Lung (tissue), 12 donors: ENCODE results near the gene PRLR. TPM values are rescaled to one million over a fixed set of nuclear protein-coding genes. Genes with fewer than 3 reads are reported as not detected.

Experiments
- ATAC-seq: fragments of 200-7000 bp; cut with Tn5 transposase; one replicate; pipeline ENCODE4 v1.9.1; 2020; ENCODE audit warnings: moderate number of reproducible peaks; ENCODE audit not compliant: insufficient read depth, low FRiP score
- DNase-seq, 3 donors: peaks; one replicate each; pipeline ENCODE4 v3.0.0-alpha.2; 2013 to 2017
- H3K27ac ChIP-seq, 2 donors: one replicate each; pipeline ENCODE4 v1.5.1; 2013; ENCODE audit warnings: mild to moderate bottlenecking in 2 of 2, moderate library complexity in 2 of 2, control low read depth in 1 of 2, inconsistent platforms in 1 of 2, low read depth in 1 of 2, low read length in 1 of 2
- H3K27me3 ChIP-seq, 3 donors: one replicate each; pipeline ENCODE4 v1.5.1; 2013; ENCODE audit warnings: low read length in 2 of 3; ENCODE audit not compliant: control insufficient read depth in 3 of 3, insufficient read depth in 3 of 3
- H3K36me3 ChIP-seq, 4 donors: one replicate each; pipeline ENCODE4 v1.5.1; 2013; ENCODE audit warnings: low read length in 4 of 4, mild to moderate bottlenecking in 1 of 4, moderate library complexity in 1 of 4; ENCODE audit not compliant: control insufficient read depth in 4 of 4, insufficient read depth in 4 of 4
- H3K4me1 ChIP-seq, 5 donors: one replicate each; pipeline ENCODE4 v1.5.1; 2013; ENCODE audit warnings: low read length in 5 of 5, mild to moderate bottlenecking in 2 of 5, moderate library complexity in 1 of 5; ENCODE audit not compliant: control insufficient read depth in 5 of 5, insufficient read depth in 5 of 5
- H3K4me3 ChIP-seq: one replicate; pipeline ENCODE4 v1.5.1; 2013; ENCODE audit warnings: mild to moderate bottlenecking, control low read depth, moderate library complexity
- H3K9ac ChIP-seq, 2 donors: one replicate each; pipeline ENCODE4 v1.5.1; 2013; ENCODE audit warnings: low read length in 2 of 2, control low read depth in 1 of 2; ENCODE audit not compliant: insufficient read depth in 1 of 2
- H3K9me3 ChIP-seq, 4 donors: one replicate each; pipeline ENCODE4 v1.5.1; 2013; ENCODE audit warnings: low read length in 3 of 4, mild to moderate bottlenecking in 1 of 4, moderate library complexity in 1 of 4; ENCODE audit not compliant: control insufficient read depth in 4 of 4, insufficient read depth in 3 of 4
- CTCF ChIP-seq: IDR thresholded peaks from 2 replicates; pipeline ENCODE4 v1.5.1; 2012; ENCODE audit warnings: mild to moderate bottlenecking; ENCODE audit errors: control extremely low read depth, extremely low read depth
- WGBS, 2 donors: extraction: QIAGEN DNeasy Blood & Tissue Kit; methylation state at CpG; one replicate each; pipeline ENCODE4 v1.1.7; 2013; 5-methylcytosine and 5-hydroxymethylcytosine counted together
- polyA plus RNA-seq, 2 donors: library from polyadenylated mRNA; stranded (reverse); fragments of 200-250 nt; gene quantifications; one replicate each; pipeline ENCODE4 v1.2.1, GENCODE V29; 2013
- total RNA-seq, 2 donors: library from RNA; depleted of rRNA in 1 of 2; stranded (reverse); fragments of >200 nt in 1 of 2; gene quantifications; one replicate each; pipeline ENCODE4 v1.2.1, GENCODE V29; 2014 to 2021
- donor health status: control.
- donor health status: control.
- donor health status: Bipolar disorder and iron deficiency.
- donor health status: healthy.
- donor health status: DM: yes; HTN: yes; CAD: no.

PRLR gene
- total and polyA plus RNA-seq, 4 donors = 0.02 to 3.4 (median 0.76) TPM

- 89 to 96% methylated on average over 4 of the region's 4 CpGs for WGBS, 2 donors
- Histone ChIP-seq H3K4me1 (peaks cover 0 to 10% (median 0%) of the 10 kb centered on the region in 5 donors), H3K9ac (no peak overlapping the region), H3K36me3 (no peaks in the 10 kb centered on the region), H3K4me3 (no peak overlapping the region), H3K27me3 (no peaks in the 10 kb centered on the region), H3K9me3 (no peaks in the 10 kb centered on the region), H3K27ac (no peak overlapping the region)
- TF ChIP-seq CTCF = no peak
- ATAC-seq (no peak), DNase-seq (no peak)
These were observed 166.9 kb downstream of the PRLR start for GRCh38 chr5:35063414-35063813.

GRCh38 chr5:35061211-35061770 is 169.0 kb downstream of the PRLR start:
- WGBS, 2 donors = 82 to 89% methylated on average over 2 of the region's 2 CpGs
- no peak overlapping the region for H3K9ac ChIP-seq
- H3K27ac ChIP-seq = no peak overlapping the region
- no peaks in the 10 kb centered on the region for H3K27me3 ChIP-seq
- peak in 2 of 3 donors; percentile 43 to 78 for DNase-seq
- no peaks in the 10 kb centered on the region for H3K36me3 ChIP-seq
- no peak for TF ChIP-seq CTCF
- no peak for ATAC-seq
- no peak overlapping the region for H3K4me3 ChIP-seq
- H3K9me3 ChIP-seq = no peaks in the 10 kb centered on the region
- peaks cover 0 to 10% (median 0%) of the 10 kb centered on the region in 5 donors for H3K4me1 ChIP-seq

DNA sequence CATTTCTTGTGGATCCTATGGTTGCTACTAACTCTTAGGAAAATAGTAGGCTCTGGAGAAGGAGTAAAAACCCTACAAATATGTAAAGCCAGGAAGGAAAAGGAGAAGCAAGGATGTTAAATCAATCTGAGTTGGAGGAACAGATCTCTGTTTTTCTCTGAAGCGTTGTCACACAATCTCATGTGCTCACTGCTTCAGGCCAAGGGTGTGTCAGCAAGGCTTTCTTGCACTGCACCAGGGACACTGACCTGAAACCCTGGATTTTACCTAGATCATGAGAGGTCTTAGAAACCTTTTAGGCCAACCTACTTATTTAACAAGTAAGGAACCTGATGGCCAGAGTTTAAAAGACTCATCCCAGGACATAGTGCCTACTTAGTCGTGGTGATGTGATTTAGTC is 170.1 kb downstream of the PRLR start:
- no peak for DNase-seq
- TF ChIP-seq CTCF = no peak
- H3K9ac ChIP-seq = no peak overlapping the region
- no peak overlapping the region for H3K27ac ChIP-seq
- no peaks in the 10 kb centered on the region for H3K9me3 ChIP-seq
- H3K27me3 ChIP-seq = no peaks in the 10 kb centered on the region
- no peaks in the 10 kb centered on the region for H3K36me3 ChIP-seq
- no peak for ATAC-seq
- H3K4me3 ChIP-seq = no peak overlapping the region
- peaks cover 0 to 10% (median 0%) of the 10 kb centered on the region in 5 donors for H3K4me1 ChIP-seq
- 82 to 85% methylated on average over 2 of the region's 2 CpGs for WGBS, 2 donors

DNA sequence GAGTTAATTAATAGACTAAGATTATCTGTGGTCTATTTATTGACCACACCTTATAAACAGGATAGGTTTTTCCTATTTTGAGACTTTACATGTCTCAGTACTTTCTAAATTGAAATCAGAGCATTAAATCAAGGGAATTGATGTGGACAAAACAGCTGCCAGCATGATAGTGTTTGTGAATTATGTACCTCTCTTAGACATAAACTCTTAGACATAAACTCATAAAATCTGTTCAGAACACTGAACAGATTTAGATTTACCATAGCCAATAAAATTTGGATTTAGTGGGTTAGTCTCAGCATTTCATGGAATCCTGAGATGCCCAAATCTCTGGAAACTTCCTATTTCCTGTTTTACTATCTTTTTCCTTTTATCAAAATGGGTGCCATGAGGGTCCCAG is 171.0 kb downstream of the PRLR start:
- H3K27me3 ChIP-seq = no peaks in the 10 kb centered on the region
- ATAC-seq (no peak), DNase-seq (no peak)
- H3K9me3 ChIP-seq = no peaks in the 10 kb centered on the region
- no peak overlapping the region for H3K9ac ChIP-seq
- no peak overlapping the region for H3K27ac ChIP-seq
- peaks cover 0 to 10% (median 0%) of the 10 kb centered on the region in 5 donors for H3K4me1 ChIP-seq
- H3K4me3 ChIP-seq = no peak overlapping the region
- no peak for TF ChIP-seq CTCF
- no peaks in the 10 kb centered on the region for H3K36me3 ChIP-seq
